Bone marrow (tissue), 2 donors: ENCODE data around the gene SH2D5.

ENCODE experiments used
- DNase-seq, 2 donors: peaks; one replicate each; lab custom pipeline; 2025; lab: John Stamatoyannopoulos, UW

The SH2D5 gene

DNA sequence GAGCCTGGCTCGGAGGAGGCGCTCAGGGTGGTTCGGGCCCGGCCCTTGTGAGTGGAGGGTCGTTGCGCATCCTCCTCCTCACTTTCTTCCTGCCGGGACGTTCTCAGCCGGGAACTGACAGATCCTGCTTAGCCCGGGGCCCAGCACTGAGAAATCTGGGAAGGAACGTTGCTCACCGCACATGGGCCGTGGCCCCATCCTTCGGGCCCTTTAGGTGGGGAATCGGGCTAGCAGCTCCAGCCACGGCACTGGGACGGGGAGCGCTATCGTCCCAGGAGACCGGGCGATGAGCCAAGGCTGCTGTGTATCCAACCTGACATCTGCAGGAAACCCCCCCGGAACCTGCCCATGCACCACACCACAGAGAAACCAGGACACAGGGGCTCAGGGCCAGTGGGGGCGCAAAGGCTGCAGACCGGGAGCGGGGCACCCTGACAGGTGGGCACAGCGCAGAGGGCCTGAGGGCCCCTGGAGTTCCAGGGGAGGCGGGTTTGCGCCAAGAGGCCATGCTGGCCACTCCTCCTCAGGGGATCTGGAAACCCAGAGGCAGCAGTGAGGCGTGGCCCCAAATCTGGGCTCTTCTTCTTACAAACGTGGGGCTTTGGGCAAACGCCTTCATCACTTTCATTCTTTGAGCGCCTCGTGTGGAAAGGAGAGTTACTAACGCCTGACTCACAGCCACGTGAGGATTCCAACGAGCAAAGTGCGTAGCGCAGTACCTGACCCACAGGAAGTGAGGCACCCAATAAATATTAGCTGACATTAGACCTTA, at the start of gene SH2D5:
TSS of gene SH2D5 (minus strand) at position 116 of the 772 bp plus-strand sequence. CDS start 4,659 bp downstream, outside the sequence.
- DNase-seq: peak; percentile 34 to 66

DNA sequence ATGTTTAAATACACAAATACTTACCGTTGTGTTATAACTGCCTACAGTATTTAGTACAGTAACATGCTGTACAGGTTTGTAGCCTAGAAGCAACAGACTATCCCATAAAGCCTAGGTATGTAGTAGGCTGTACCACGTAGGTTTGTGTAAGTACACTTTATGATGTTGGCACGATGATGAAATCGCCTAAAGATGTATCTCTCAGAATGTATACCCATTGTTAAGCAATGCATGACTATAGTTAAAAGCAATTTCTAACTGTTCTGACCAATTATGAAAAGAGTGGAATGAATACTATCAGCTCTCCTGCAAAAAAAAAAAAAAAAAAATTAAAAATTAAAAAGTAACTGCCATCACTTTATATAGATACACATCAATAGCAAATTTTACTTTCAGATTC, 43.2 kb upstream of the SH2D5 start:
- DNase-seq: no peak

DNA sequence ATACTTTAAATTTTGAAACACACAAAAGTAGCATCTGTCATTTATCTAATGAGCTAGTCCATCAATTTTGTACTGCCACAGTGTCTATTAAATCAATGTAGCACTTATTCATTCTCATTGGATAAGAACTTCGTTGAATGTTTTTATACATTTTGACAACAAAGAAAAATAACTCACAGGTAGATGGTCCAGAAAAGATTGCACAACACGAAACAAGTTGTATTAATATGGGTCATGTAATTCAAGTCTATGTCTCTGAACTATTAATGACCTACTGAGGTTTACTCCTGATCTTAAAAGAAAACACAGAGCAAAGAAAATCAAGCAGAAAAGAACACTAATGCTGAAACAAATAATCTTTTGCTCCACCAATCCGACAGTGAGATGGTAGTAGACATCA, 39.3 kb upstream of the SH2D5 start:
- DNase-seq: no peak

DNA sequence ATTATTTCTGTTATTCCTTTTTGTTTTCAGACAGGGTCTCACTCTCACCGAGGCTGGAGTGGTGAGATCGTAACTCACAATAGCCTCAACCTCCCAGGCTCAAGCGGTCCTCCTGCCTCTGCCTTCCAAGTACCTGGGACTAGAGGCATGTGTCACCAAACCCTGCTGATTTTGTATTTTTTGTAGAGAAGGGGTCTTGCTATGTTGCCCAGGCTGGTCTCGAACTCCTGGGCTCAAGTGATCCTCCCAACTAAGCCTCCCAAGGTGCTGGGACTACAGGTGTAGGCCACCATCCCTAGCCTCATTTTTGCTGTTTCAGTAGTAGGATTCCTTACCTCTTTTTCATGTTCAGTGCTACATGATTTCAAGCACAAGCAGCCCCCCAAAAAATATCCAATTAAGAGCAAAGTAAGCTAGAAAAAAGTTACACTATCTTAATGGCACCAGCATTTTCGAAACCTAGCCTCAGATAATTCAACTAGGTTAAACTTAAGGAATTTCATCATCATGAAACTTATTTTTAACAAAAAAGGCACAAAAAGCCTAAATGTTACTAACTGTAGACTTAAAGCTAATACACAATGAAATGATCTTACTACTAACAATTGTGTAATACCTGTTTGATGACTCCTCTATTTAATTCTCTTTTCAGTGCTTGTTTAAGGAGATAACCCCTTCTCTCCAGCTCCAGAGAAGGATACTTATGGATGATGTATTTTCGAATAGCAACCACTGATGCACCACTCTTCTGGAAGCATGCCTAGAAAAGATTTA, 38.0 kb upstream of the SH2D5 start:
- DNase-seq: no peak

GRCh38 chr1:20767271-20767670, 34.8 kb upstream of the SH2D5 start:
- no peak for DNase-seq

DNA sequence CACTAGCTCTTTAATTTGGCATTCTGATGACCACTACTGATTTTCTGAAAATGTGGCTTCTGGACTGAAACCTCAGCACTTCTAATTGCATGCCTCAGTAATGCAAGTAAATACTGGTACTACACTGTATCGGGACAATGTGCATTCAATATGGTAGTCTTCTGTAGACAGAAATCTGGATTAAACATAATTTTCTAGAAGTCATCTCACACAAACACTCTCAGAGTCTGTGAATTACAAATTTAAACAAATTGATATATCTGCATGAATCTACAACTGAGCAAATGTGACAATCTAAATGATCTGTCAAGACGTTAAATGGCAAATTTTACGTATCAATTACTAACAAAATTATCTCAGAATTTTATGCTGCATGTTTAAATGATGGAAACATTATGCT, 30.9 kb upstream of the SH2D5 start:
- no peak for DNase-seq

DNA sequence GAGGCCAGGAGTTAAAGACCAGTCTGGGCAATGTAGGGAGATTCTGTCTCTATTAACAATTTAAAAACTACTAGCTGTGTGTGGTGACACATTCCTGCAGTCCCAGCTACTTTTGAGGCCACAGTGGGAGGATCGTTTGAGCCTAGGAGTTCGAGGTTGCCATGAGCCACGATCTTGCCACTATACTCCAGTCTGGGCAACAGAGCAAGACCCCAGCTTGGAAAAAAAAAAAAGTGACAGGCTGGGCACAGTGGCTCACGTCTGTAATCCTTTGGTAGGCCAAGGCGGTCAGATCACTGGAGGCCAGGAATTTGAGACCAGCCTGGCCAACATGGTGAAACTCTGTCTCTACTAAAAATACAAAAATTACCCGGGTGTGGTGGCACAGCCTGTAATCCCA, 27.8 kb upstream of the SH2D5 start:
- no peak for DNase-seq

GRCh38 chr1:20753589-20753988, 21.1 kb upstream of the SH2D5 start:
- no peak for DNase-seq

DNA sequence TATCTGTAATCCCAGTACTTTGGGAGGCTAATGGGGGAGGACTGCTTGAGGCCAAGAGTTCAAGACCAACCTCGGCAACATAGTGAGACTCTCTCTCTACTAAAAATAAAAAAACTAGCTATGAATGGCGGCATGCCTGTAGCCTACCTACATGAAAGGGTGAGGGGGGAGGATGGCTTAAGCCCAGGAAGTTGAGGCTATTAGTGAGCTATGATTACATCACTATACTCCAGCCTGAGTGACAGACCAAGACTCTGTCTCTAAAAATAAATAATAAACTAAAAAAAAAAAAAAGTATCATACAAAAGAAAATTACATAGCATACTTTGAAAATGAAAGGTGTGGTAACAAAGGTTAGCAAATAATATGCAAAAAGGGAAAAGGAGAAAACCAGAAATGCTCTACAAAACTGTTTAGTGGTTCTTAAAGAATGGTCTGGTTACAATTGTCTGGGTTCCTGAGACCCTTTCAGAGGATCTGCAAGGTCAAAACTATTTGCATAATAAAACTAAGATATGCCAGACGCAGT, 19.0 kb upstream of the SH2D5 start:
- no peak for DNase-seq

DNA sequence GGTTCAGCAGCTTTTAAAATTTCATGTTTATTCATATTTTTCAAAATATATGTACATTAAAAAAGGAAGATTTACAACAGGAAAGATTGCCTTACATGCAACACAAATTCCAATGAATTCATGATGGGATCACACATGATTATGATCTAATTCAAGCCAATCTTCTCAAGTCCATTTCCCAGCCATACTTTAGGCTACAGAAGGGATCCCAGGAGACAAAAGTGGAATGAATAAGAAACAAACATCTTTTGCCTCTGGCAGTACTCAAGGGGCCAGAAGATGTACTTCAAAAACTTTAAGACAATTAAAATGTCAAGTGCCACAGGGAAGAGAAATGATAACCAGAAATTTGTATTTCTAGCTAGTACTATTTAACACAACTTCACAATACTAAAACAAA, 10.2 kb upstream of the SH2D5 start:
- DNase-seq: no peak

DNA sequence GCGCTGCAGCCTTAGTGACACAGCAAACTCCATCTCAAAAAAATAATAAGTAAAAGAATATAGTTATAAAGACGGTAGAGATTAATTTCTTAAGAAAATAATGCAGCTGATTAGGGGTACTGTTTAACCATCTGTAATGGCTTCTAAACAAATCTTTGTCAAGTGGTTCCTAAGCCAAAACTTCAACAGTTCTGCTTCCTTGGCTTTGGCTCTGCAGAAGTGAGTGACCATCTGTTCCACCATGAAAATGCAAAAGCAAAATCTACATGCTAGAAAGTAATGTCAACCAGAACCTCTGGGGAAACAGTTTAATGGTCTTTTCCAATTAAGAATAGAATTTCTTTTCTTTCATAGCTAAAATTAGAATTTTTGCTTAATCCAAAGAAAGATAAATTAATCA, 8.3 kb upstream of the SH2D5 start:
- no peak for DNase-seq

DNA sequence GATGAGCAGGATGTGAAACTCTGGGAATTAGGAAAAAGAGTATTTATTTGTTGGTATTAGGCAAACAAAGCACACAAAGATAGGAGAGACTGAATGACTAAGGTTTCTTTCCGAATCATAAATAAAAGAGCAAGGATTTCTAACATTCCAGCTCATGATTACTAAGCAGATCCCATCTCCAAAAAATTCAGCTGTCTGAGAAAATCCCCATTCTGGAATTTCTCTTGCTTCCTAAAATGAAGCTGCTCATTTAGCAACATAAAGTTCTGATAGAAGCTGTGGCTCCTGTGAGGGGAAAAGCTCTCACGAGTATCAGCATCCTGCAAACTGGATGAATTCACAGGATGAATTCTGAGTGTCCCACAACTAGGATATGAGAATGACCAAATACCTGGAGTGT, 6.7 kb upstream of the SH2D5 start:
- DNase-seq: no peak

- DNase-seq: no peak
Observed at GRCh38 chr1:20735581-20736111, 3.1 kb upstream of the SH2D5 start.

DNA sequence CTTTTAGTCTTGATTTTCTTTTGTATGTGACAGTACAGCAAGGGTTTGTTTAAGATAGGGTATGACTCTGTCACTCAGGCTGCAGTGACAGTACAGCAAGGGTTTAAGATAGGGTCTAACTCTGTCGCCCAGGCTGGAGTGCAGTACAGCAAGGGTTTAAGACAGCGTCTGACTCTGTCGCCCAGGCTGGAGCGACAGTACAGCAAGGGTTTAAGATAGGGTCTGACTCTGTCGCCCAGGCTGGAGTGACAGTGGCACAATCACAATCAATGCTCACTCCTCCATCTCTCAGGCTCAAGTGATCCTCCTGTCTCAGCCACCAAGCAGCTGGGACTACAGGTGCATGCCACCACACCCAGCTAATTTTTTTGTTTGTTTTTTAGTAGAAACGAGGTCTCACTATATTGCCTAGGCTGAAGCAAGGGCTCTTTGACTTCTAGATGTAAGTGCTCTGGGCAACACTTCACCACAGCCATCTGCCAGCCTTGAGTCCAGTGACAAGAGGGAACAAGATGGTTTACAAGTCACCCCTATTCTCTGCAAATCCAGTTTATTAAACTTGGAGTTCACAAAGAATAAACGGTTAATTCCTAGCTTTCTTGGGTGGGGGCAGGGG, 965 bp upstream of the SH2D5 start:
- DNase-seq: no peak

GRCh38 chr1:20732071-20732587, 374 bp downstream of the SH2D5 start:
- no peak for DNase-seq

- no peak for DNase-seq
Observed at GRCh38 chr1:20731057-20731991, 1.2 kb downstream of the SH2D5 start.

DNA sequence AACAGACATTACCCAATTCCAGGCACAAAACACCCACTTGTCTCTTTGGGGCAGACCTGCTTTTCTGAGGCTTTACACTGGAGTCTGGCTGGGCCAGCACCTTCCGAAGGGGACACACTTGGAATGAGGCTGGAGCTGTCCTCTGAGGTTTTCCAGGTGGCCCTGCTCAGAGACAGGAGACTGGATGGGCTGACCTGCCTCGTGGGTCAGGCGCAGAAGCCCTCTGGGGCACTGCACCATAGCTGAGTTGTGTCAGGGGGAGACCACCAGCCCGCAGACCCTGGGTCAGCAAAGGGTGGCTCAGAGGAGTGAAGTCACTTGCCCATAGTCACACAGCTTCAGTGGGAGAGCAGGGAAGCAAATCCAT, 1.8 kb downstream of the SH2D5 start:
- DNase-seq: no peak

DNA sequence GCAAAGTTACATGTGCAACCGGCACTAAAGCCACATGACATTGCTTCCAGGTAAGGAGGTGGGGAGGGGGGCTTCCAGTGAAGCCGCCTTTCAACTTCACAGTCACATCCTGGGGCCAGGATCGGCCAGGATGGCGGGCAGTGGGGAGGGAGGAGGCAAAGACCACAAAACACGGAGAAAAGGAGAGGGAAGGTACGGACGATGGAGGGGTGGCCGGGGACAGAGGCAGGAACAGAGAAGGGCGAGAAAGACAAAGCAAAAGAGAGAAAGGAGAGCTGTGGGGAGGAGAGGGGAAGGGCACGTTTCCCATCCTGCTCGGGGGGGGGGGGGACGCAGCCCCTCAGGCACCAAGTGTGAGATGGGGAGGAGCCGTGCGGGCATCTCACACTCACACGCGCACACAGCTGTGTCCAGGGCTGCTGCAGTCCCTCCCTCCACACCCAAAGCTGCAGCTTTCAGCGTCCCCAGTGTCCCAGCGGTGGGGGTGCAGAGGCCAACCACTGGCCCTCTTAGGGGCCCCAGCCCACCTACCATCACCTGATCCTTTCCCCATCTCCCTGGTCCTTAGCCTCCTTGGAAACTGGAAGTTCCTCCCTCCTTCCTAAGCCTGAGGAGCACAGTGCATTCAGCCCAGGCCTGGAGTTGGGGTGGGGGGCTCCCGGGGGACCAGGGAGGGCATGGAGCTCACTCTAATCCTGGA, 2.4 kb downstream of the SH2D5 start:
- DNase-seq: no peak

GRCh38 chr1:20729155-20729931, 3.2 kb downstream of the SH2D5 start:
- no peak for DNase-seq
